NCI-H82 (cell line): ENCODE measurements around the gene RTP5.
"Not testable (repeated sequence)": the region's sequence is repeated elsewhere in the genome, so short reads cannot be mapped to it uniquely, and the experiment has no call there.

Source experiments
- DNase-seq: peaks from one replicate; lab custom pipeline; 2025; lab: John Stamatoyannopoulos, UW

Gene RTP5

DNA sequence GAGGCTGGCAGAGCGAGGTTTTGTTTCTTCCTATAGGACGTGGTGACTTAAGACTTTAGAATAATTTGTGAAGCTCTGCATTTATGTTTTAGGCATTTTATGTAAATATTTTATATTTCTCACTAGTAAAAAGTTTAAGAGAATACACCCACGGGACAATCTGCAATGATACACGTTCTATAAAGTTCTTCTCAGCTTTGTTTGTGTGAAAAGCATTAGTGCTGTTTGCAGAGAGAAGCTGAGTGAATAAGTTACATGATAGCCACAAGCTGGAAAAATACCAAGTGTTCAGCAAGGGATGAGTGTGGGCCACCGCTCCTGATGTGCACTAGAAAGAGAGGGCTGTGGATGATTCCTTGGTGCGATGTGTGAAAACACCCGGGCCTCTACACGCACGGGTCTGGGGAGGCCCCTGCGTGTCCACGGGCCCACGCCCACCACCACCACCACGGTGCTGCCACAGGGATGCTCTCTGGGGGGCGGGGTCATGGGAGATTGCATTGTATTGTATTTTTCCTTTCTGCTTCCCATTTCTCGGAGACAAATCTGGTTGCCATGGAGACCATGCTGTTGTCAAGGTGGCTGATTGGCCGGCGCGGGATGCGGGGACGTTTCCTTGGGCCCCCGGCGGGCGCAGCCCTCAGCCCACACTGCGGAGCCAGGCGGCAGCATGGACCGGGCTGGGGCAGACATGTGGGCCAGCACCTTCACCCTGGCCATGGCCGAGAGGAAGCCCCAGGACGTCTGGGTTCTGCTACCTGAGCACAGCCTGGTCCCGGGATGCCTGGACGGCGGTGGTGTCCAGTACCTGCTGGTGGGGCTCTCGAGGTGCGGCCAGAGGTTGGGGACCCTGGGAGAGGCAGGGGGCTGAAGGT is at the start of gene RTP5:
Gene RTP5, plus strand, starts transcription at position 643 of the 875 bp plus-strand sequence. Its CDS starts 28 bp downstream, at position 671.
- no peak for DNase-seq

GRCh38 chr2:241819947-241820624 is 49.4 kb upstream of the RTP5 start:
- not testable (repeated sequence) for DNase-seq

DNA sequence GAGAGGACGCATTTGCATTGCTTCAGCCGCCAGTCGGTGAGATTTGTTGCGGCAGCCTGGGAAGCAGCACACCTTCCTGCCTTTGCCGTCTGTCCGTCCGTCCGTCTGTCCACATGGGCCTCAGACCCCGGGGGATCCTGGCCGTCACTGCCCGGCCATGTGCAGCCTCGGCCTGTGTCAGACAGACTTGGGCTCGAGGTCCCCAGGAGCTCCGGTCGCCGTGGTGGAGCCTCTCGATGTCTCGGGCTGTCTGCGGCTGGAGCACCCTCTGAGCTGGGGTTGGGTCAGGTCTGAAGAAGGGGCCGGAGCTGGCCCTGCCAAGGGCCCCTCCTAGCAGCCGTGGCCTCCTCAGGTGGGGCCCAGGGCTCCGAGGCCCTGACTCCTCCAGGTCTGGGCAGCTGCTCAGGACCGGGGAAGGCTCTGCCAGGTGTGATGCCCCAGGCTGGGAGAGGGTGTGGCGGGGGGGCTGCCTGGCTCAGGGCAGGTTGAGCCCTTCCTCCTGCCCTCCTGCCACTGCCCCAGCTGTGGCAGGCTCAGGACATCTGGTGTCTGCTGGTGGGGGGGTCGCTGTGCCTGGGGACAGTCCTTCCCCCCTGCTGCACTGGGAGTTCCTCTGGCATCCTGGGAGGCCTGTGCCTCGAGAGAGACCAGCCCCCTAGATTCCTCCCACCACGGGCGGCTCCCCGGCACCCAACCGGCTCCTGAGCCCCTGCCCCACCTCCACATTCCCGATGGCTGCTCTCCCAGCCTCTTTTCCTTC is 48.7 kb upstream of the RTP5 start:
- DNase-seq, result no peak

DNA sequence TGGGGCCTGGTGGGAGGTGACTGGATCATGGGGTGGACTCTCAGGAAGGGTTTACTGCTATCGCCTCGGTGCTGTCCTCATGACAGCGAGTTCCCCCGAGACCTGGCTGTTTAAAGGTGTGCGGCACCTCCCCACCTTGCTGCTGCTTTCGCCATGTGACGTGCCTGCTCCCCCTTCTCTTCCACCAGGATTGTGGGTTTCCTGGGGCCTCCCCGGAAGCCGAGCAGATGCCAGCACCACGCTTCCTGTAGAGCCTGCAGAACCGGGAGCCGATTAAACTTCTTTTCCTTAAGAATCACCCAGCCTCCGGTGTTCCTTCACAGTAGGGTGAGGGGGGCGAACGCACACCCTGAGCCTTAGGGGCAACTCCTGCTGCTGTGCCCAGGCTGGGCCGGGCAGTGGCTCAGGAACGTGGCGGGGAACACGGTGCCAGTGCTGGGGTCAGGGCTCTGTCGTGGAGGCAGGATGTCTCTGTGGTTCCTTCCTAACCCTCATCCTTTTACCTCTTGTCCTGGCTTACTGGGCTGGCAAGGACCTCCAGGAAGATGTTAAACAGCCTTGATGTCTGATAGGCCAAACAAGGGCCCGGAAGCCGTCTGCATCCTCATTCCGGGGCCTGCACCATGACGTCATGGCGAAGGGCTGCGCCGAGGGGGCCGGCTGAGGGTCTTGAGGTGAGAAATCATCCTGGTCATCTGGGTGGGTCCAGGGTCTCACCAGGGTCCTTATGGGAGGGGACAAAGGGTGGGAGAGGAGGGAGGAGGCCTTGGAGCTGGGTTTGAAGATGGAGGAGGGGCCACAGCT is 47.9 kb upstream of the RTP5 start:
- DNase-seq, result no peak

DNA sequence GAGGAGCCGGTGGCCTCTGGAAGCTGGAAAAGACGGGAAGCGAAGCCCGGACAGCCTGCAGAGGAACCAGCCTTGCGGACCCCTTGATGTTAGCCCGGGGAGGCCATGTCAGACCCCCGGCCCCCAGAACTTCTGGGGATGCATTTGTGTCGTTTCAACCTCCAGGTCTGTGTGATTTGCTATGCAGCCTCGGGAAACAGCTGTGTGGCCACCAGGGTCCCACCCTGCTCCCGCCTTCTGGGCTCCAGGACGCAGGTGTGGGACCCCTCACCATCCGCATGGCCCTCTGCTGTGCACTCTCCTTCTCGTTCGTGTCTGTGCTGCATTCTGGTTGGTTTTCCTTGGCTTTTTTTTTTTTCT is 47.3 kb upstream of the RTP5 start:
- no peak for DNase-seq

GRCh38 chr2:241823531-241824437 is 45.7 kb upstream of the RTP5 start:
- DNase-seq, result peak; percentile 77

DNA sequence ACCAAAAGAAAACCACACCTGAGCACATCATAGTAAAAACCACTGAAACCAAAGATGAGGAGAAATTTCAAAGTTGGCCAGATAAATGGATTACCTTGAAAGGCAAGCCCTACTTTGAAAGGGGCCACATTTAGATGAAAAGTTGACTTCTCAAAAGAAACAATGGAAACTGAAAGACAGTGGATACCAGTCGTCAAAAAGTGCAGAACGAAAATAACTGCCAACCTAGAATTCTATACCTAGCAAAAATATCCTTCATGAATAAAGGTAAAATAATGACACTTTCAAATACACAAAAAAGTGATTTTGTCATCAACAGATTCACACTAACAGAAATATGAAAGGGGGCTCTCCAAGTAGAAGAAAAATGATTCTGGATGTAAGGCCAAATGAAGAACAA is 42.1 kb upstream of the RTP5 start:
- DNase-seq, result no peak

DNA sequence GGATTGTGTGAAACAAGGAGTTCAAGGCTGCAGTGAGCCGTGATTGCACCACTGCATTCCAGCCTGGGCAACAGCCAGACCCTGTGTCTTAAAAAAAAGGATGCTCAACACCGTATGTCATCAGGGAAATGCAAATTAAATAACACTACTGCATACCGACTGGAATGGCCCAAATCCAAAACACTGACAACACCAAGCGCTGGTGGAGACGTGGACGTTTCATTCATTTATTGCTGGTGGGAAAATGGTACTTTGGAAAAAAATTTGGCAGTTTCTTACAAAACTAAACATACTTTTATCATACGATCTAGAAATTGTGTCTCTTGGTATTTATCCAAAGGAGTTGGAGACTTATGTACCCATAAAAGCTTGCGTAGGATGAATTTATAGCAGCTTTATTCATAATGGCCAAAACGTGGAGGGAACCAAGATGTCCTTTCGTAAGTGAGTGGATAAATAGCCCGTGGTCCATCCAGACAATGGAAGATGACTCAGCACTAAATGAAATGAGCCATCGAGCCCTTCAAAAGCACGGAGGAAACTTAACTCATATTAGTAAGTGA is 36.3 kb upstream of the RTP5 start:
- no peak for DNase-seq

DNA sequence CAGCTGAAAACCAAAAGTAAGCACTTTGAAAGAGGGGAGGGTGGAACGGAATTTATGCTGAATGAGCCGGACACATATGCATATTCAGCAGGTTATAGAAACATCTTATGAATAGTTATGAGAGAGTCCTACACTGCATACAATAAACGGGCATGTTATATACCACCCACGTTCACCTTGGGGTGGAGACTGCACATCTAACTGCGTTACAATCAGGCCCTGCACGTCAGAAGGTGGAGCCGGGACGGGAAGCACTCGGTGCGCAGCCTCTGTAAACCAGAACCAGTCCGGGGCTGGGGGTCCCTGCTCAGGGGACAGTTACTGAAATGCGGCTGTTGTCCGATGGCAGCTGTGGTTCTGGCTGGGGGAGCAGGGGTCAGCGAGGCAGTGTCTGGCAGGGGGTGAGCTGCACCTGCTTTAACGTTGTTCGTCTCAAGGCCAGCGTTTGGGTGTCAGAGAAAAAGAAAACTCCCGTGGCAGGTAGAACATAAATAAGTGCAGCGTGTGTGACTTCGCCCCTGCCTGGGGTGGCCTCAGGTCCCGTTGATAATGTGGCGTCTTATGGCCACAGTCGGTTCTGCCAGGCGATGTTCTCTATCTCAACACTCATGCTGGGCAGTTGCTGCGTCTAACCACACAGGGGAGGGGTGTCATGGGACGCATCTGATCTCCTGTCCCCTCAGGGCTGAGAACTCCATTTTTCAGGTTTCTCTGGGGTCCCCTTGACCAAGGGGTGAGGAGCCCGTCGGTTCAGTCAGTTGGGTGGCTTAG is 35.6 kb upstream of the RTP5 start:
- DNase-seq, result not testable (repeated sequence)

GRCh38 chr2:241834527-241835210 is 34.9 kb upstream of the RTP5 start:
- no peak for DNase-seq

DNA sequence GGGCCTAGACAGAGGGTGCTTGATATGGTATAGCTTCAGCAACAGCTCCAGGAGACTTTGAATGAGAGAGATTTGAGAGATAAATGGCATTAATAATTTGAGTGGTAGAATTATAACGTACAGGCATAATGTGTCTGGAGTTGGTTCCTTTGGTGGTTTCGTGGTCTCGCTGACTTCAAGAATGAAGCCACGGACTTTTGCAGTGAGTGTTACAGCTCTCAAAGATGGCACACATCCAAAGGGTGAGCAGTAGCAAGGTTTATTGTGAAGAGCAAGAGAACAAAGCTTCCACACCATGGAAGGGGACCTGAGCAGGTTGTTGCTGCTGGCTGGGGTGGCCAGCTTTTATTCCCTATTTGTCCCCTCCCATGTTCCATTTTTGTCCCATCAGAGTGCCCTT is 33.9 kb upstream of the RTP5 start:
- no peak for DNase-seq

DNA sequence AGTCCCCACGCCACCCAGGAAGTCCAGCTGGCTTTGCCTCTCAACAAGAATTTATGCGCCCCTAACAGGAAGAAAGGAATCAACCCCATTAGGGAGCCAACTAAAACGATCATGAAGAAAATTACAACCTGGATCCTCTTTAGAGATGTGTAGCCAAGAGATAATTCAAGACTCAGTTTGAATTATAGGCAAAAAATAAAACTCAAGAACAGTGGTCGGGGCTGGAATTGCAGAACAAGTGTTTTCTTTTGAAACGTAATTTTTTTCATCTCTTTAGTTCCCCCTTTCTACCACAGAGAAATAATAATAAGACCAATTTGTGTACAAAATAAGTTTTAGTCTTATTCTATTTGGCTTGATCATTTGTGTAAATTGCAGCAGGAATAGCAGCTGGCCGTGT is 33.2 kb upstream of the RTP5 start:
- DNase-seq, result no peak

- no peak for DNase-seq
Observed at GRCh38 chr2:241837197-241837965, 32.1 kb upstream of the RTP5 start.

DNA sequence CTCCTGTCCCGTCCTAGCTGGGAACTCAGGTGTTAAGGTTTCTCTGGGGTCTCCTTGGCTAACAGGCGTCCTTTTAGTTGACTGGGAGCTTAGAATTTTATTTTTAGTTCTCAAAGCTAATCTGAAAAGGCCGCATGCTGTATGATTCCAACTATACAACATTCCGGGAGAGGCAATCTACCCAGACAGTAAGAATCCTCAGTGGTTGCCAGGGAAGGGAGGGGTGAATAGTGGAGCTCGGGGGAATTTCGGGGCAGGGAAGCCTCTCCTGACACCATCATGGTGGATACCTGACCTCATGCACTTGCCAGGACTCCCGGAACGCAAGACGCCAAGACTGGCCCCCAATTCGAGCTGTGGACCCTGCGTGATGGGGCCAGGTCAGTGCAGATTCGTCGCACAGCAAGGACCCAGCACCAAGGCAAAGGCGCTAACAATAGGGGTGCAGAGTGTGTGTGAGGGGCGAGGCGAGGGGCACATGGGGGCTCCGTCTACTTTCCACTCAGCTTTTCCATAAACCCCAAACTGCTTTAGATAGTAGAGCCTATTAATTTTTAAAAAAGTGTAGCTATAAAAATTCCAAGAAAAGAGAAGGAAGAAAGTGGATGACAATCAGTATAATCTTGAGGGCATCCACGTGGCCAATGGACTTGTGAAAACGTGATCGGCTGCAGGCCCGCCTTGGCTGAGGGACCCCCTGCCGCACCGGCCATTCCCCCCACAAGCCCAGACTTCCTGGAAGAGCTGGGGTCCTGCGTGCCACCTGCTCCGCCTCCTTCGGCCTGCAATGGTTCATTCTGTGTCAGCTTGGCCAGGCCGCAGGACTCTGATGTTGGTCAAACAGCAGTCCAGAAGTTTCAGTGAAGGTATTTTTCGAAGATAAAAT is 28.1 kb upstream of the RTP5 start:
- no peak for DNase-seq

GRCh38 chr2:241842067-241842415 is 27.5 kb upstream of the RTP5 start:
- DNase-seq, result no peak

- DNase-seq, result no peak
Observed at GRCh38 chr2:241842620-241843211, 26.8 kb upstream of the RTP5 start.
